GM23338 (cell line): ENCODE data around the gene RPL41. TPM values are rescaled to one million over a fixed set of nuclear protein-coding genes. Genes with fewer than 3 reads are reported as not detected.

ENCODE experiments used
- ATAC-seq: fragments of 200-7000 bp; cut with Tn5 transposase; 3 replicates; pipeline ENCODE4 v1.9.1; 2020
- DNase-seq: peaks from one replicate; pipeline ENCODE4 v3.0.0-alpha.2; 2015; ENCODE audit warnings: low spot score
- H2AFZ ChIP-seq: fragments of 200-600 bp; sonication (generic); 2 replicates; pipeline ENCODE4 v1.8.0; 2016; ENCODE audit warnings: antibody characterized with exemption, mild to moderate bottlenecking, moderate library complexity
- H3F3A ChIP-seq: fragments of 200-600 bp; sonication (generic); replicated peaks from 2 replicates; pipeline ENCODE4 v1.8.0; 2017; ENCODE audit warnings: antibody characterized with exemption, mixed run types, low read depth
- H3K27ac ChIP-seq: fragments of 200-600 bp; sonication (generic); 2 replicates; pipeline ENCODE4 v1.6.1; 2016; ENCODE audit warnings: low read depth
- H3K27me3 ChIP-seq: fragments of 200-600 bp; sonication (generic); 2 replicates; pipeline ENCODE4 v1.8.0; 2016; ENCODE audit warnings: mild to moderate bottlenecking, mixed run types, moderate library complexity; ENCODE audit not compliant: insufficient read depth
- H3K36me3 ChIP-seq: fragments of 200-600 bp; sonication (generic); 2 replicates; pipeline ENCODE4 v1.8.0; 2016; ENCODE audit warnings: mild to moderate bottlenecking; ENCODE audit not compliant: insufficient read depth
- H3K4me1 ChIP-seq: fragments of 200-600 bp; sonication (generic); 2 replicates; pipeline ENCODE4 v1.8.0; 2016; ENCODE audit warnings: mild to moderate bottlenecking, moderate library complexity; ENCODE audit not compliant: insufficient read depth
- H3K4me2 ChIP-seq: fragments of 200-600 bp; sonication (generic); 2 replicates; pipeline ENCODE4 v1.7.1; 2017; ENCODE audit warnings: mixed run types
- H3K4me3 ChIP-seq: fragments of 200-600 bp; sonication (generic); 2 replicates; pipeline ENCODE4 v1.6.1; 2016; ENCODE audit warnings: mixed run types
- H3K79me2 ChIP-seq: fragments of 200-600 bp; sonication (generic); replicated peaks from 2 replicates; pipeline ENCODE4 v1.8.0; 2017; ENCODE audit warnings: mild to moderate bottlenecking; ENCODE audit not compliant: insufficient read depth
- H3K9me2 ChIP-seq: fragments of 200-600 bp; sonication (generic); 2 replicates; pipeline ENCODE4 v1.8.0; 2017; ENCODE audit not compliant: insufficient read depth
- H4K20me1 ChIP-seq: fragments of 200-600 bp; sonication (generic); replicated peaks from 2 replicates; pipeline ENCODE4 v1.8.0; 2017; ENCODE audit warnings: mild to moderate bottlenecking; ENCODE audit not compliant: insufficient read depth
- H3K27ac Mint-ChIP-seq: 2 replicates; pipeline ENCODE4 v1.8.0; 2020; ENCODE audit warnings: inconsistent platforms, mild to moderate bottlenecking, moderate library complexity, mixed read lengths
- H3K27me3 Mint-ChIP-seq: 3 replicates; pipeline ENCODE4 v1.8.0; 2022; ENCODE audit warnings: low read depth, mild to moderate bottlenecking, moderate library complexity, mixed read lengths, inconsistent platforms; ENCODE audit not compliant: insufficient read depth, poor library complexity
- H3K36me3 Mint-ChIP-seq: 3 replicates; pipeline ENCODE4 v1.8.0; 2021; ENCODE audit warnings: low read depth, mild to moderate bottlenecking, inconsistent platforms, moderate library complexity, mixed read lengths
- H3K4me1 Mint-ChIP-seq: 3 replicates; pipeline ENCODE4 v1.8.0; 2020; ENCODE audit warnings: mild to moderate bottlenecking, inconsistent platforms, mixed read lengths
- H3K4me3 Mint-ChIP-seq: 3 replicates; pipeline ENCODE4 v1.8.0; 2021; ENCODE audit warnings: moderate library complexity, mild to moderate bottlenecking, inconsistent platforms, mixed read lengths
- H3K9me3 Mint-ChIP-seq: 3 replicates; pipeline ENCODE4 v1.8.0; 2020; ENCODE audit warnings: moderate library complexity, mild to moderate bottlenecking, inconsistent platforms, mixed read lengths
- CREB1 ChIP-seq: fragments of 250-450 bp; sonication (Bioruptor Pico); IDR thresholded peaks from 2 replicates; pipeline ENCODE4 v1.5.0; 2020; ENCODE audit warnings: low read depth, mild to moderate bottlenecking, moderate library complexity
- EZH2 ChIP-seq: fragments of 200-600 bp; sonication (generic); IDR thresholded peaks from one replicate; pipeline ENCODE4 v1.8.0; 2017; ENCODE audit warnings: antibody characterized with exemption, mild to moderate bottlenecking, low read depth; ENCODE audit not compliant: unreplicated experiment
- EZH2phosphoT487 ChIP-seq: fragments of 200-600 bp; sonication (generic); IDR thresholded peaks from one replicate; pipeline ENCODE4 v1.8.1; 2018; ENCODE audit warnings: antibody characterized with exemption; ENCODE audit not compliant: unreplicated experiment
- JUNB ChIP-seq: IDR thresholded peaks from one replicate; pipeline ENCODE4 v1.6.1; 2016; ENCODE audit warnings: antibody characterized with exemption; ENCODE audit not compliant: unreplicated experiment
- NANOG ChIP-seq: IDR thresholded peaks from 2 replicates; pipeline ENCODE4 v1.6.1; 2016; ENCODE audit warnings: antibody characterized with exemption, borderline replicate concordance
- POLR2AphosphoS5 ChIP-seq: IDR thresholded peaks from 2 replicates; pipeline ENCODE4 v1.6.1; 2016; ENCODE audit warnings: antibody characterized with exemption, low read depth
- ZNF114 ChIP-seq: fragments of 250-450 bp; sonication (Bioruptor Pico); IDR thresholded peaks from 2 replicates; pipeline ENCODE4 v1.5.0; 2020; ENCODE audit warnings: mild to moderate bottlenecking, moderate library complexity
- ZNF331 ChIP-seq: fragments of 250-450 bp; sonication (Bioruptor Pico); IDR thresholded peaks from 2 replicates; pipeline ENCODE4 v1.5.0; 2020; ENCODE audit warnings: low read depth, mild to moderate bottlenecking, moderate library complexity
- polyA plus RNA-seq: library from polyadenylated mRNA; unstranded; fragments of >200 nt; fragmentation: Nextera tagmentation; extraction: Ambion mirVana; gene quantifications from 2 replicates; pipeline ENCODE4 v1.2.1, GENCODE V29; 2016
- total RNA-seq: library from RNA; depleted of rRNA; stranded (reverse); fragments of >200 nt; shearing (Covaris generic); gene quantifications from 2 replicates; pipeline ENCODE4 v1.2.3, GENCODE V29; 2014
- TF ChIP-seq, protein P1 (sequence below): IDR thresholded peaks from 2 replicates; pipeline ENCODE4 v1.6.1; 2016; ENCODE audit warnings: antibody characterized with exemption
- TF ChIP-seq, protein P2 (sequence below): fragments of 250-450 bp; sonication (Bioruptor Pico); IDR thresholded peaks from 2 replicates; pipeline ENCODE4 v1.5.0; 2020; ENCODE audit warnings: mild to moderate bottlenecking, moderate library complexity
- TF ChIP-seq, protein P3 (sequence below): IDR thresholded peaks from one replicate; pipeline ENCODE4 v1.6.1; 2018; ENCODE audit warnings: antibody characterized with exemption; ENCODE audit not compliant: unreplicated experiment

Gene RPL41
- total and polyA plus RNA-seq, 2 experiments from 2014 or later, result 2,039 to 3,875 TPM

DNA sequence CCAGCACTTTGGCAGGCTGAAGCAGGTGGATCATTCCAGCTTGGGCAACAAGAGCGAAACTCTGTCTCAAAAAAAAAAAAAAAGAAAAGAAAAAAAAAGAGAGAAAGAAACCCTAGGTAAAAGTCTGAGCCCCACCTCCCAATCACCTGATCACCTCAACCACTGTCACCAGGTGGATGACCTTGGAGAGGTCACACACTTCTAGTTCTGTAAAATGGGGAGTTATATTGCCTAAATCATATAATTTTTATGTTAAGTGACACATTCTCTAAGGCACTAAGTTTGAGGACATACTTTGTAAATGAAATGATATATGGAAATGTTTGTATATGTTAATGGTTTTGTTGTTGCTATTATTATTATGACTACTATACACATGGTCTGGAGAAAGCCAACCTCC lies 38.0 kb upstream of the RPL41 start (continued):
- no peak for TF ChIP-seq ZNF331 (CRISPR knock-in tag)
- TF ChIP-seq NANOG, result no peak
- no peak for TF ChIP-seq JUNB
- no peak for TF ChIP-seq POLR2AphosphoS5

DNA sequence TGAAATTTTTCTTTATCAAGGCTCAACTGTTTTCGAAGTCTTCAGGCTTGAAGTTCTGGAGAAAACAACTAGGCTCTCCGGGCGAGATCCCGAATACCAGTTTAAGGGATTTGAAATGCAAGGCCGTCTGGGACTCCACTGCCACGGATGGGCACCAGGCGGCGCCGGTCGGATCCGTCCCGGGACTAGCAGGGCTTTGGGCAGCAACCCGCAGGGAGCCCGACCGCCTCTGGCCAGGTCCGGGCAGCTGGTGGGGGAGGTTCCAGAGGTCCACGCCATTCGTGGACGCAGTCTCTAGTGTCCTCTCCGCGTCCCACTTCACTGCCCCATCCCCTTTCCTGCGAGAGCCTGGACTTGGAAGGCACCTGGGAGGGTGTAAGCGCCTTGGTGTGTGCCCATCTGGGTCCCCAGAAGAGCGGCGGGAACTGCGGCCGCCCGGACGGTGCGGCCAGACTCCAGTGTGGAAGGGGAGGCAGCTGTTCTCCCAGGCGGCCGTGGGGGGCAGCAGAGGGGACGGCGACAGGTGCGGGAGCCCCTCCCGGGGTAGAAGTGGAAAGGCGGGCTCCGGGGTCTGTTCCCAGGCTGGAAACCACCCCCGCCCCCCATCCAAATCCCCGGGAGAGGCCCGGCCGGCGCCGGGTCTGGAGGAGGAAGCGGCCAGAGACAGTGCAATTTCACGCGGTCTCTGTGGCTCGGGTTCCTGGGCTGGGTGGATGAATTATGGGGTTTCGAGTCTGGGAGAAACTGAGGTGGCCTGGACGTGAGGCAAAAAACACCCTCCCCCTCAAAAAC lies 37.3 kb upstream of the RPL41 start:
- Histone ChIP-seq H3K9me2 (no peaks in the 10 kb centered on the region), H4K20me1 (peaks cover 12% of the 10 kb centered on the region; the same call in 1 of the 2 replicates), H3K4me2 (peak overlapping the region; percentile 93), H2AFZ (peak overlapping the region; percentile 93; the same call in 1 of the 2 replicates), H3F3A (0 out of 2 replicates have a peak, but pooled peaks cover 15% of the 10 kb centered on the region), H3K27me3 (no peaks in the 10 kb centered on the region), H3K4me1 (peaks cover 22% of the 10 kb centered on the region), H3K36me3 (no peaks in the 10 kb centered on the region), H3K4me3 (peak overlapping the region; percentile 84), H3K27ac (peak overlapping the region; percentile 98), H3K79me2 (peaks cover 30% of the 10 kb centered on the region)
- Mint-ChIP-seq H3K4me1 (peaks cover 30% of the 10 kb centered on the region), H3K9me3 (peaks cover 3% of the 10 kb centered on the region; the same call in 1 of the 3 replicates), H3K4me3 (peak overlapping the region; percentile 90), H3K27ac (peak overlapping the region; percentile 98), H3K36me3 (peaks cover 12% of the 10 kb centered on the region), H3K27me3 (peaks cover 7% of the 10 kb centered on the region)
- peak; percentile 96 for DNase-seq
- ATAC-seq, result peak; percentile 71
- no peak for TF ChIP-seq NANOG
- TF ChIP-seq, protein P1, sequence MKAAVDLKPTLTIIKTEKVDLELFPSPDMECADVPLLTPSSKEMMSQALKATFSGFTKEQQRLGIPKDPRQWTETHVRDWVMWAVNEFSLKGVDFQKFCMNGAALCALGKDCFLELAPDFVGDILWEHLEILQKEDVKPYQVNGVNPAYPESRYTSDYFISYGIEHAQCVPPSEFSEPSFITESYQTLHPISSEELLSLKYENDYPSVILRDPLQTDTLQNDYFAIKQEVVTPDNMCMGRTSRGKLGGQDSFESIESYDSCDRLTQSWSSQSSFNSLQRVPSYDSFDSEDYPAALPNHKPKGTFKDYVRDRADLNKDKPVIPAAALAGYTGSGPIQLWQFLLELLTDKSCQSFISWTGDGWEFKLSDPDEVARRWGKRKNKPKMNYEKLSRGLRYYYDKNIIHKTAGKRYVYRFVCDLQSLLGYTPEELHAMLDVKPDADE, result no peak
- TF ChIP-seq, protein P2, sequence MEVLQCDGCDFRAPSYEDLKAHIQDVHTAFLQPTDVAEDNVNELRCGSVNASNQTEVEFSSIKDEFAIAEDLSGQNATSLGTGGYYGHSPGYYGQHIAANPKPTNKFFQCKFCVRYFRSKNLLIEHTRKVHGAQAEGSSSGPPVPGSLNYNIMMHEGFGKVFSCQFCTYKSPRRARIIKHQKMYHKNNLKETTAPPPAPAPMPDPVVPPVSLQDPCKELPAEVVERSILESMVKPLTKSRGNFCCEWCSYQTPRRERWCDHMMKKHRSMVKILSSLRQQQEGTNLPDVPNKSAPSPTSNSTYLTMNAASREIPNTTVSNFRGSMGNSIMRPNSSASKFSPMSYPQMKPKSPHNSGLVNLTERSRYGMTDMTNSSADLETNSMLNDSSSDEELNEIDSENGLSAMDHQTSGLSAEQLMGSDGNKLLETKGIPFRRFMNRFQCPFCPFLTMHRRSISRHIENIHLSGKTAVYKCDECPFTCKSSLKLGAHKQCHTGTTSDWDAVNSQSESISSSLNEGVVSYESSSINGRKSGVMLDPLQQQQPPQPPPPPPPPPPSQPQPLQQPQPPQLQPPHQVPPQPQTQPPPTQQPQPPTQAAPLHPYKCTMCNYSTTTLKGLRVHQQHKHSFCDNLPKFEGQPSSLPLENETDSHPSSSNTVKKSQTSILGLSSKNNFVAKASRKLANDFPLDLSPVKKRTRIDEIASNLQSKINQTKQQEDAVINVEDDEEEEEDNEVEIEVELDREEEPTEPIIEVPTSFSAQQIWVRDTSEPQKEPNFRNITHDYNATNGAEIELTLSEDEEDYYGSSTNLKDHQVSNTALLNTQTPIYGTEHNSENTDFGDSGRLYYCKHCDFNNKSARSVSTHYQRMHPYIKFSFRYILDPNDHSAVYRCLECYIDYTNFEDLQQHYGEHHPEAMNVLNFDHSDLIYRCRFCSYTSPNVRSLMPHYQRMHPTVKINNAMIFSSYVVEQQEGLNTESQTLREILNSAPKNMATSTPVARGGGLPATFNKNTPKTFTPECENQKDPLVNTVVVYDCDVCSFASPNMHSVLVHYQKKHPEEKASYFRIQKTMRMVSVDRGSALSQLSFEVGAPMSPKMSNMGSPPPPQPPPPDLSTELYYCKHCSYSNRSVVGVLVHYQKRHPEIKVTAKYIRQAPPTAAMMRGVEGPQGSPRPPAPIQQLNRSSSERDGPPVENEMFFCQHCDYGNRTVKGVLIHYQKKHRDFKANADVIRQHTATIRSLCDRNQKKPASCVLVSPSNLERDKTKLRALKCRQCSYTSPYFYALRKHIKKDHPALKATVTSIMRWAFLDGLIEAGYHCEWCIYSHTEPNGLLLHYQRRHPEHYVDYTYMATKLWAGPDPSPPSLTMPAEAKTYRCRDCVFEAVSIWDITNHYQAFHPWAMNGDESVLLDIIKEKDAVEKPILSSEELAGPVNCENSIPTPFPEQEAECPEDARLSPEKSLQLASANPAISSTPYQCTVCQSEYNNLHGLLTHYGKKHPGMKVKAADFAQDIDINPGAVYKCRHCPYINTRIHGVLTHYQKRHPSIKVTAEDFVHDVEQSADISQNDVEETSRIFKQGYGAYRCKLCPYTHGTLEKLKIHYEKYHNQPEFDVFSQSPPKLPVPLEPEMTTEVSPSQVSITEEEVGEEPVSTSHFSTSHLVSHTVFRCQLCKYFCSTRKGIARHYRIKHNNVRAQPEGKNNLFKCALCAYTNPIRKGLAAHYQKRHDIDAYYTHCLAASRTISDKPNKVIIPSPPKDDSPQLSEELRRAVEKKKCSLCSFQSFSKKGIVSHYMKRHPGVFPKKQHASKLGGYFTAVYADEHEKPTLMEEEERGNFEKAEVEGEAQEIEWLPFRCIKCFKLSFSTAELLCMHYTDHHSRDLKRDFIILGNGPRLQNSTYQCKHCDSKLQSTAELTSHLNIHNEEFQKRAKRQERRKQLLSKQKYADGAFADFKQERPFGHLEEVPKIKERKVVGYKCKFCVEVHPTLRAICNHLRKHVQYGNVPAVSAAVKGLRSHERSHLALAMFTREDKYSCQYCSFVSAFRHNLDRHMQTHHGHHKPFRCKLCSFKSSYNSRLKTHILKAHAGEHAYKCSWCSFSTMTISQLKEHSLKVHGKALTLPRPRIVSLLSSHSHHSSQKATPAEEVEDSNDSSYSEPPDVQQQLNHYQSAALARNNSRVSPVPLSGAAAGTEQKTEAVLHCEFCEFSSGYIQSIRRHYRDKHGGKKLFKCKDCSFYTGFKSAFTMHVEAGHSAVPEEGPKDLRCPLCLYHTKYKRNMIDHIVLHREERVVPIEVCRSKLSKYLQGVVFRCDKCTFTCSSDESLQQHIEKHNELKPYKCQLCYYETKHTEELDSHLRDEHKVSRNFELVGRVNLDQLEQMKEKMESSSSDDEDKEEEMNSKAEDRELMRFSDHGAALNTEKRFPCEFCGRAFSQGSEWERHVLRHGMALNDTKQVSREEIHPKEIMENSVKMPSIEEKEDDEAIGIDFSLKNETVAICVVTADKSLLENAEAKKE, result no peak
- TF ChIP-seq, protein P3, sequence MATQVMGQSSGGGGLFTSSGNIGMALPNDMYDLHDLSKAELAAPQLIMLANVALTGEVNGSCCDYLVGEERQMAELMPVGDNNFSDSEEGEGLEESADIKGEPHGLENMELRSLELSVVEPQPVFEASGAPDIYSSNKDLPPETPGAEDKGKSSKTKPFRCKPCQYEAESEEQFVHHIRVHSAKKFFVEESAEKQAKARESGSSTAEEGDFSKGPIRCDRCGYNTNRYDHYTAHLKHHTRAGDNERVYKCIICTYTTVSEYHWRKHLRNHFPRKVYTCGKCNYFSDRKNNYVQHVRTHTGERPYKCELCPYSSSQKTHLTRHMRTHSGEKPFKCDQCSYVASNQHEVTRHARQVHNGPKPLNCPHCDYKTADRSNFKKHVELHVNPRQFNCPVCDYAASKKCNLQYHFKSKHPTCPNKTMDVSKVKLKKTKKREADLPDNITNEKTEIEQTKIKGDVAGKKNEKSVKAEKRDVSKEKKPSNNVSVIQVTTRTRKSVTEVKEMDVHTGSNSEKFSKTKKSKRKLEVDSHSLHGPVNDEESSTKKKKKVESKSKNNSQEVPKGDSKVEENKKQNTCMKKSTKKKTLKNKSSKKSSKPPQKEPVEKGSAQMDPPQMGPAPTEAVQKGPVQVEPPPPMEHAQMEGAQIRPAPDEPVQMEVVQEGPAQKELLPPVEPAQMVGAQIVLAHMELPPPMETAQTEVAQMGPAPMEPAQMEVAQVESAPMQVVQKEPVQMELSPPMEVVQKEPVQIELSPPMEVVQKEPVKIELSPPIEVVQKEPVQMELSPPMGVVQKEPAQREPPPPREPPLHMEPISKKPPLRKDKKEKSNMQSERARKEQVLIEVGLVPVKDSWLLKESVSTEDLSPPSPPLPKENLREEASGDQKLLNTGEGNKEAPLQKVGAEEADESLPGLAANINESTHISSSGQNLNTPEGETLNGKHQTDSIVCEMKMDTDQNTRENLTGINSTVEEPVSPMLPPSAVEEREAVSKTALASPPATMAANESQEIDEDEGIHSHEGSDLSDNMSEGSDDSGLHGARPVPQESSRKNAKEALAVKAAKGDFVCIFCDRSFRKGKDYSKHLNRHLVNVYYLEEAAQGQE, result no peak
- no peak for TF ChIP-seq EZH2
- no peak for TF ChIP-seq JUNB
- TF ChIP-seq CREB1 (CRISPR knock-in tag), result peak; percentile 44; the same call in 1 of the 2 replicates
- TF ChIP-seq EZH2phosphoT487, result no peak
- TF ChIP-seq ZNF114 (CRISPR knock-in tag), result no peak
